NK-92 (cell line): ENCODE data around the gene DAZL.

Experiments
- DNase-seq: peaks from one replicate; lab custom pipeline; 2025; ENCODE audit not compliant: unreplicated experiment; lab: John Stamatoyannopoulos, UW

Gene DAZL

GRCh38 chr3:16546186-16547010 is 58.8 kb downstream of the DAZL start:
- no peak for DNase-seq

GRCh38 chr3:16545413-16546185 is 59.6 kb downstream of the DAZL start:
- no peak for DNase-seq

DNA sequence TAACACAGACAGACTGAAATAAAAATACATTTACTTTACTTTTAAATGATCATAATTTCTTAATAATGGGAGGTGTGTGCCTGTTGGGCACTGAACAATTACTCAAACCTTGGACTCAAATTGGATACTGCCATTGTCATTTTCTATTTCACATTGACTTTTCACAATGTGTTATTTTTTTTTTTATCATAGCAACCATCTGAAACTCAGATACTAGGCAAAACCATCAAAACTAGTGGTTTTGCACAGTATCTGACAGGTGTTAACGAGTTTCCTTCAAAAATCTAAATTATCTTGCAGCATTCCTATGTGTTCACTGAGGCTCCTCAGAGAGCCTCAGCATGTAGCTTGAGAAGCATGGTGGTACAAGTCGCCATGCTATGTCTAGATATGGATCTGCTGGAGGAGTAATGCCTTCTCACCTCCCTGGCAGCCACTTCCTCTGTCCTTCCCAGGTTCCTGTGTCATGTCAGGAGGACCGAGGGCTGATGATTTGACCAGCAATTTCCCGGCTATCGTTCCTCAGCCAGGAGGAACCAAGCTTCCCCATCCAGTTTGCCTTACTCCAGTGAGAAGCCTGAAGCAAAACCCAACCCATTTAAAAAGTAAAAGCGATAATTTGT is 61.9 kb downstream of the DAZL start:
- no peak for DNase-seq

DNA sequence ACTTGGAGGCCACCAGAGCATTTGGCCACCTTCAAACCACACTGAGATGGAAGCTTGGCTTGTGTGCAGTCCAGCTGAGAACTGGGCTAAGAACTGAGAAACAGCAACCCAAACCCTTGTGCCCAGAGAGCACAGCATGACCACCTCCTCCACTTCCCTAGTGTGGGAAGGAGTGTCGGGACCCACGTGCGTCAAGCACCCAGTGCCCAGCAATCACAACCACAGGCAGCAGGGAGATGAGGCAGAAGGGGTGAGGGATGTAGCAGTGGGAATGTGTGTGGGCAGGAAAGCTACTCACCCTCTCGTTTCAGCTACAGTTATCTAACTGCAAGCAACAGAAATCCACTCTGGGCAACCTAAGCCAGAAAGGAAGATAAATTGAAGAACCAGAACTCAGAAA is 66.7 kb downstream of the DAZL start:
- no peak for DNase-seq

GRCh38 chr3:16536996-16537395 is 68.2 kb downstream of the DAZL start:
- no peak for DNase-seq
